GM10248 (cell line): Measurements from ENCODE around the gene GUCY1A1.

Source experiments
- CTCF ChIA-PET: fragments of 300-600 bp; sonication (Branson Sonifier 250); formaldehyde crosslinking; extraction: SDS; loops from one replicate; lab custom pipeline; 2021; ENCODE audit warnings: antibody characterized with exemption; lab: Yijun Ruan, JAX
- POLR2A ChIA-PET: fragments of 350-650 bp; sonication (Branson Sonifier 250); formaldehyde crosslinking; extraction: SDS; loops from one replicate; lab custom pipeline; 2020; ENCODE audit warnings: antibody characterized with exemption; lab: Yijun Ruan, JAX
- DNase-seq: peaks from one replicate; pipeline ENCODE4 v3.0.0; 2012; ENCODE audit errors: extremely low spot score
- TF ChIP-seq, protein P1 (sequence below): IDR thresholded peaks from 2 replicates; pipeline ENCODE4 v1.5.1; 2012; ENCODE audit warnings: mild to moderate bottlenecking, low read depth; ENCODE audit errors: extremely low read depth, missing control alignments, control extremely low read depth

GUCY1A1 gene

DNA sequence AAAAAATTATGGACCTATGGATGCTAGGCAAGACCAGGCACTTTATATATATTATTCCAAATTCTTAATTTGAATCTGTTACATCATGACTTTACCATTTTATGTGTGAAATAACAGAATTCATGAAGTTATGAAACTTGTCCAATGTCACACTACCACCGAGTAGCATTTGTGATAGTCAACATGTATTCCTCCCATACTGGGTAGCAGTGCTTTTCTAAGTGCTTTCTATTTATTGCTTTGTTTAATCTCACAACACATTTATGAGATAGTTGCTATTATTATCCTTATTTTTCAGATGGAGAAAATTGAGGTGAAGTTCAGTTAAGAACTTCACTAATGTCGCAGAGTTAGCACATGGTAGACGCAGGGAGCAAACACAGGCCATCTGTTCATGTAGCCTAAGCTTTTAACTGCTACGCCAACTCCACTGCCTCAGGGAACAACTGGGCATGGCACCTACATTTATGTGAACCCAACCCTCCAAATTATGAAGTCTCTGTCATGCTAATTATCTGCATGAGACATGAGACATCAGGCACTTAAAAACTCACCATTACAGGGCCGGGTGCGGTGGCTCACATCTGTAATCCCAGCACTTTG is 20.8 kb downstream of the GUCY1A1 start:
- no peak for DNase-seq
- ChIA-PET POLR2A (no interaction called here), CTCF (no interaction called here)
- TF ChIP-seq, protein P1, sequence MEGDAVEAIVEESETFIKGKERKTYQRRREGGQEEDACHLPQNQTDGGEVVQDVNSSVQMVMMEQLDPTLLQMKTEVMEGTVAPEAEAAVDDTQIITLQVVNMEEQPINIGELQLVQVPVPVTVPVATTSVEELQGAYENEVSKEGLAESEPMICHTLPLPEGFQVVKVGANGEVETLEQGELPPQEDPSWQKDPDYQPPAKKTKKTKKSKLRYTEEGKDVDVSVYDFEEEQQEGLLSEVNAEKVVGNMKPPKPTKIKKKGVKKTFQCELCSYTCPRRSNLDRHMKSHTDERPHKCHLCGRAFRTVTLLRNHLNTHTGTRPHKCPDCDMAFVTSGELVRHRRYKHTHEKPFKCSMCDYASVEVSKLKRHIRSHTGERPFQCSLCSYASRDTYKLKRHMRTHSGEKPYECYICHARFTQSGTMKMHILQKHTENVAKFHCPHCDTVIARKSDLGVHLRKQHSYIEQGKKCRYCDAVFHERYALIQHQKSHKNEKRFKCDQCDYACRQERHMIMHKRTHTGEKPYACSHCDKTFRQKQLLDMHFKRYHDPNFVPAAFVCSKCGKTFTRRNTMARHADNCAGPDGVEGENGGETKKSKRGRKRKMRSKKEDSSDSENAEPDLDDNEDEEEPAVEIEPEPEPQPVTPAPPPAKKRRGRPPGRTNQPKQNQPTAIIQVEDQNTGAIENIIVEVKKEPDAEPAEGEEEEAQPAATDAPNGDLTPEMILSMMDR, result no peak

DNA sequence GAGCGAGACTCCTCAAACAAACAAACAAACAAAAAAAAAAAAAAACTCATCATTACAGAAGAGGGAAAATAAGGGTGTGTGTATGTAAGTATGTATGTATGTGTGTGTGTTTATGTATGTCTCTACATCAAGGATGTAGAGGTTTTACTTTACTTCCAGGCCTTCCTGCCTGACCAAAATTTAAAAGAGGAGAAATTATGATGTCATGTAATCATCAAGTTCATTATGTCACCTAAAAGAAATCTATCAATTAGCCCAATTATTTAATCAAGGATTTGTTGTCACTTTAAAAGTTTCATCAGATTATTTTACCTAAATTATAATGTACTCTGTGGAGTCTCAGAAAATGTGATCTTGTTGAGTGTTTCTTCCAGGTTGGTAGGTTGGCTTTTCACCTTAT is 21.6 kb downstream of the GUCY1A1 start:
- DNase-seq, result no peak
- TF ChIP-seq, protein P1, result no peak
- ChIA-PET CTCF (no interaction called here), POLR2A (no interaction called here)

DNA sequence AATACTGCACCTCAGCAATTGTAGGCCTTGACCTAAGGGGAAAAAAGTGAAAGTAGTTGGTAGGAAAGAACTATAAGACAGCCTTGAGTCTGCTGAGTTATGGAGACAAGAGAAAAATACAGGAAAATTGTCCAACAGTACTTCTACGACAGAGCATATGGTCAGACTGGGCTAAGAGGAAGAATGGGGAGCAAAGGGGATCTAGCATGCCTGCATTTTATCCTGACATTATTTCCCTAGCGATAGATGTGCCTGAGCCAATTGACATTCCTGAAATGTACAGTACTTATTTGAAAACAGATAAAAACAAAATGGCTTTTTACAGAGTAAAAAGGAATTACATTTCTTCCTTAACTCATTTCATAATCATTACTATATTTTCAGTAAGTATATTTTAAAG is 22.2 kb downstream of the GUCY1A1 start:
- no peak for DNase-seq
- CTCF ChIA-PET, result no interaction called here
- POLR2A ChIA-PET, result no interaction called here
- TF ChIP-seq, protein P1, result no peak

DNA sequence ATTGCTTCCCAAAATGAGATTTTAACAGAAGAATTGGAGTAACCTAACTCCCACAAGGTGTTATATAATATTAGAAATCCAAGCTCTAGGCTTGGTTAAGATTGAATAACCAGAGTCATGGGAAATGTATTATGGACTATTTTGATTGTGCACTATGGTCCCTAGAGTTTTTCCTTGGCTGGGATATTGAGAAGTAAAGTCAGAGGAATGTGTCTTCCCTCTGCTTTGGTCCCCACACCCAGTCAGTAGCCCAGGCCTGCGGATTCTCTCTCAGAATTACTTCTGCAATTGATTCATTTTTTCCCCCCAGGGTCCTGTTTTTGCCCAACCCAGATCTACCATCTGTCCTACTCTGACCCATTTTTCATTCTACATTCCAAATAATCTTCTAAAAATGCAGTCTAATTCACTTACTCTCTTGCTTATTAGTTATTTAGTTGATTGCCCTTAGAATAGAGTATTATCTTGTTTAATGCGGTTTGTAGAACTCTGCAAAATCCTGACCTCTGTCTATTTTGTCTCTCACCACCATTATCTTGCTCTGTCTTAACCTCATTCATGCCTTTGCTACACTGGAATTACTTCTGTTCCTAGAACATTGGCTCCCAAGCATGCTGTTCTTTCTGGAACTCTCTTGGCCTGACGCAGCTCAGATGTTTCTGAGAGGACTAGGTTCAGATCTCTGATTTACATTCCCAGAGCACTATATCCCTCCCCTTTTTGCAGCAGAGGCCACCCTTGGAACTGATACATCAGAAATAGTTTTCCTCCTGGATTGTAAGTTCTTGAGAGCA is 23.6 kb downstream of the GUCY1A1 start:
- CTCF ChIA-PET, result no interaction called here
- POLR2A ChIA-PET, result no interaction called here
- DNase-seq, result no peak
- TF ChIP-seq, protein P1, result no peak

DNA sequence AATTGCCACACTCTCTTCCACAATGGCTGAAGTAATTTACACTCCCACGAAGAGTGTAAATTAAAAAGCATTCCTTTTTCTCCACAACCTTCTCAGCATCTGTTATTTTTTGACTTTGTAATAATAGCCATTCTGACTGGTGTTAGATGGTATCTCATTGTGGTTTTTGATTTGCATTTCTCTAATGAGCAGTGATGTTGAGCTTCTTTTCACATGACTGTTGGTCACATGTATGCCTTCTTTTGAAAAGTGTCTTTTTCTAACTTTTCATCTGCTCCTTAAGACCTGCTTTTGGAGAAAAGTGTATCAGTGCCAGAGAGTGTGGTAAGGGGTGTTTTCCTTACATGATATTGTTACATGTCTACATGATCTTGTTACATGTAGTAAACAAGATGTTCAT is 25.7 kb downstream of the GUCY1A1 start:
- ChIA-PET POLR2A (no interaction called here), CTCF (interaction anchor here (1.1 kb wide), 1 partner anchor 163 kb away, joined by 3 read pairs; no protein-coding TSS in a partner anchor)
- TF ChIP-seq, protein P1, result no peak
- DNase-seq, result no peak

DNA sequence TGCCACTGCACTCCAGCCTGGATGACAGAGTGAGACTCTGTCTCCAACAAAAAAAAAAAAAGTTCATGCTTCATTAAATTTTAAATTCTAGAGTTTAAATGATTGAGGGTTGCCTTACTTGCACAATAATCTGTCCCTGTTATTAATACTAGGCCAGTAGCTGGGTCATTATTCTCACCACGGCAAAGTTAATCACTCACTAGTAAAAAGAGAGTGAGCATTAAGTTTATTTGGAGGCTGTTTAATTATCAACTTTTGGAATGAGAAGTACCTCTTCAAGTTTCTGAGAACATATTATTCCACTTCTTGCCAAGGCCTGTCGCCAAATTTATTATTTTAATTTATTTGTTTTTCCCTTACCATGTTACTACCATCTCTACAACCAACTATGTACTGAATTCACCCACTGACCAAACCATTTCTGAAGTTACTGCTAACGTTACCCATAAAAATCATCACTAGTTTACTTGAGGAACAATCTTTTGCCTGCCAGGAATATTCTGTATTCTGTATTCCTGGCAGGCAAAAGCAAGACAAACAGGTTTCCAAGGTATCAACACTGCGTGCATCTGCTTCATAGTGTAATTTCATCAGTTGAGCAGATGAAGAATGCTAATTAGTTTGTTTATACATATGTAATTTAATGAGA is 26.5 kb downstream of the GUCY1A1 start:
- TF ChIP-seq, protein P1, result no peak
- POLR2A ChIA-PET, result no interaction called here
- CTCF ChIA-PET, result interaction anchor here (1.8 kb wide), 1 partner anchor 8 kb away, joined by 5 read pairs; no protein-coding TSS in a partner anchor
- no peak for DNase-seq
